ENCODE measurements around the gene OR2L13. TPM values are rescaled to one million over a fixed set of nuclear protein-coding genes. Genes with fewer than 3 reads are reported as not detected.

The OR2L13 gene
- not detected in 2 replicates for total RNA-seq (2021)
- long read RNA-seq = 0 reads

- H3K27me3 ChIP-seq (ENCODE audit: insufficient read depth, low read length) = no peaks in the 10 kb centered on the region
- no peak within 1 kb of the TSS for H3K23ac ChIP-seq (ENCODE audit: insufficient read length, low read depth, low read length)
- Mint-ChIP-seq H3K36me3 (ENCODE audit: insufficient read depth in 1 of 3, low read depth in 3 of 3) (peaks cover 8 to 35% (median 17%) of the 10 kb centered on the region in 3 experiments; a peak in 6 of 7 replicates), H3K9me3 (peaks cover 91 to 94% of the 10 kb centered on the region in 2 experiments), H3K27me3 (ENCODE audit: low read depth) (no peaks in the 10 kb centered on the region; the same call in 1 of the 2 replicates), H3K4me3 (no peak within 1 kb of the TSS), H3K4me1 (no peaks in the 10 kb centered on the region), H3K27ac (no peak within 1 kb of the TSS)
- no peak within 1 kb of the TSS for H3K4me2 ChIP-seq (ENCODE audit: insufficient read depth, insufficient read length, low read length)
- no peaks in the 10 kb centered on the region for H4K20me1 ChIP-seq (ENCODE audit: control insufficient read depth, insufficient read depth, insufficient read length)
- no peak within 1 kb of the TSS for H3K56ac ChIP-seq (ENCODE audit: insufficient read length, low read depth, low read length)
- no peak for TF ChIP-seq CTCF (conservative IDR thresholded peaks at IDR 0.05)
- H2AFZ ChIP-seq (ENCODE audit: low read length) = no peak within 1 kb of the TSS
- no peak within 1 kb of the TSS for H3K4ac ChIP-seq (ENCODE audit: low read depth, low read length)
- H3K79me2 ChIP-seq (ENCODE audit: insufficient read depth, low read length) = no peaks in the 10 kb centered on the region
- no peak within 1 kb of the TSS for H2BK12ac ChIP-seq (ENCODE audit: insufficient read length, low read depth, low read length)
- H2AK5ac ChIP-seq (ENCODE audit: insufficient read length, low read length) = no peak within 1 kb of the TSS
- H3K14ac ChIP-seq (ENCODE audit: insufficient read depth, low read length) = no peak within 1 kb of the TSS
- H3K27ac ChIP-seq (ENCODE audit: insufficient read length, low read depth, low read length) = no peak within 1 kb of the TSS
- no peak within 1 kb of the TSS for H4K8ac ChIP-seq (replicated peaks; ENCODE audit: insufficient read length, low read depth, low read length)
- H4K91ac ChIP-seq (ENCODE audit: insufficient read length, low read depth, low read length) = no peak within 1 kb of the TSS
- no peak within 1 kb of the TSS for H4K5ac ChIP-seq (ENCODE audit: insufficient read length, low read depth, low read length)
- no peak within 1 kb of the TSS for H3K18ac ChIP-seq (ENCODE audit: insufficient read length, low read depth, low read length)
- no peak within 1 kb of the TSS for H2BK5ac ChIP-seq (ENCODE audit: insufficient read length, low read length)
- H3K4me1 ChIP-seq (ENCODE audit: insufficient read depth, low read length) = no peaks in the 10 kb centered on the region
- H3K9me3 ChIP-seq (ENCODE audit: control insufficient read depth, low read depth, low read length) = peaks cover 68% of the 10 kb centered on the region
- no peak within 1 kb of the TSS for H3K9ac ChIP-seq (ENCODE audit: extremely low read depth, insufficient read length, low read length)
- no peak within 1 kb of the TSS for H2BK15ac ChIP-seq (ENCODE audit: low read depth, low read length)
- no CpG with 5 or more reads among the region's 1 CpG for WGBS (ENCODE audit: extremely low coverage, insufficient read length, low lambda C conversion rate)
- H3K23me2 ChIP-seq (ENCODE audit: insufficient read length, low read depth, low read length, poor library complexity, severe bottlenecking) = no peaks in the 10 kb centered on the region
- H2BK20ac ChIP-seq (ENCODE audit: low read depth, low read length, poor library complexity, severe bottlenecking) = no peak within 1 kb of the TSS
- no peak for DNase-seq
- no peak within 1 kb of the TSS for H3T11ph ChIP-seq (ENCODE audit: low read length)
- H3K79me1 ChIP-seq (ENCODE audit: insufficient read depth, low read depth, low read length, poor library complexity, severe bottlenecking) = no peaks in the 10 kb centered on the region
- H2BK120ac ChIP-seq (ENCODE audit: low read depth, low read length, poor library complexity, severe bottlenecking) = no peak within 1 kb of the TSS
Observed at GRCh38 chr1:248094884-248095283, at the start of gene OR2L13. Gene OR2L13 (plus strand): TSS chr1:248095184. CDS start chr1:248099376, 4,192 bp downstream.
